Embryonic facial prominence (tissue), 1 donor: ENCODE measurements around the gene C2orf92.
"Not testable (repeated sequence)": the region's sequence is repeated elsewhere in the genome, so short reads cannot be mapped to it uniquely, and the experiment has no call there.

Source experiments
- DNase-seq: peaks from one replicate; pipeline ENCODE4 v3.0.0-alpha.2; 2016; ENCODE audit errors: extremely low spot score

The C2orf92 gene

DNA sequence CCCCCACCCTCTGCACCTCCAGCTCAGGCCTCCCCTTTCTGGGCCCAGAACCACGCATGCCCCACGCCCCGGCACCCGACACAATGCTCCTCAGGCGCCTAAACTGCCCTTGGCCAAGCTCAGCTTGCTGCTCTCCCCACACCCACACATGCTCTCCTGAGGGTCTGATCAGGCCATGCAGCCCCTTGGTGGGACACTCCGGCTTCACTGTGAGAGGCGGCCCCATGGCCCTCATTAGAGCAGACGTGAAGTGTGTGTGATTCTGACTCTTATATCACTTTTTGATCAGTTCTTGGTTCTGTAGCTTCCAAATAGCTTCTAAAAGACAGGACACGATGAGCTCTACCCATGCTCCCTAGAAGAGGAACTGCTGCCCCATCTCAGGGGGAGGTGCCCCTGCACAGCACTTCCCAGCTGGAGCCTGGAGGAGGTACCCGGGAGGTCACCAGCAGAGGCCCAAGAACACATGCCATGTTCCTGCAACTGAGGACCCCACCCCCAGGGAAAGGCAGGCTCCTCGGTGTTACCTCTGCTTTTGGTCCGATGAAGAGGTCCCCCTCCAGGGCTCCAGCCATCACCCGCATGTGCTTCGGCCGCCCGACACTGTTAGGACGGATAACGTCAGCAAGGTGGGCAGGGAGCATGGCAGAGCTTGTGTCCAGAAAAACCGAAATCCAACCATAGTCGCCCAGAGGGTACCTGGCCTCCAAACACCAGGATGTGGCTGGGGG lies 9.3 kb upstream of the C2orf92 start:
- no peak for DNase-seq

- DNase-seq: no peak
These were observed 8.6 kb upstream of the C2orf92 start for GRCh38 chr2:97660775-97661389.

DNA sequence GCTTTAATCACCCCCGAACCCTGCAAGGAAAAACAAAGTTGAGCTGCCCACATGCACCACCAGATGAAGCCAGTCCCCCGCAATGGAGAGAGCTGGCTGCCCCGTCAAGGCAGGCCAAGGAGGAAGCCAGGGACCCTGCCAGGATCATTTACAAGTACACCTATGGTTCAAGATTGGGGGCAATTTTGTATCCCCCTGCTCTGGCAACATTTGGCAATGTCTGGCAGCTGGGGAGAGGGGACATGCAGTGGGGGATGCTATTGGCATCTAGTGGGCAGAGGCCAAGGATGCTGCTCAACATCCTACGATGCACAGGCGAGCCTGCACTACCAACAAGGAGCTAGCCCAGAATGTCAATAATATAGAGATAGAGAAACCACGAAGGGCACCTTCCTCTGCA lies 7.6 kb upstream of the C2orf92 start:
- no peak for DNase-seq

- DNase-seq: no peak
These were observed 7.1 kb upstream of the C2orf92 start for GRCh38 chr2:97662386-97662894.

GRCh38 chr2:97662895-97663625 lies 6.5 kb upstream of the C2orf92 start:
- DNase-seq: no peak

DNA sequence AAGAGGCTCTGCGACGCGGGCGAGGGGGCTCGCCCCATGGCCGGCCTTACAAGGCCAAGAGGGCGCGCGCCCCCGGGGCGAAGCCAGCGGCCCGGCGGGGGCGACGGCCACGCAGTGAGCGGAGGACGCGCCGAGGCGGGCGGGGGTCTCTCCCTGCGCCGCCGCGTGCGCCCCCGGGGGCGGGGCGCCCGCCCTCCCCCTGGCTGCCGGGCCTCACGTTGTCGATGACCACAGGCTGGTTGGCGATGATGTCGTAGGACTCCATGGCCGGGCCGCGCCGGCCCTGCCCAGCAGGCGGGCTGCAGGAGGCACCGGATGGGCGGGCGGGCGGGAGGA lies 5.9 kb upstream of the C2orf92 start:
- DNase-seq: no peak

- DNase-seq: peak; percentile 98
These were observed 5.4 kb upstream of the C2orf92 start, which contains the start of gene ACTR1B for GRCh38 chr2:97663962-97664635. Gene ACTR1B (minus strand): TSS chr2:97664044. CDS start chr2:97663890, 154 bp downstream.

DNA sequence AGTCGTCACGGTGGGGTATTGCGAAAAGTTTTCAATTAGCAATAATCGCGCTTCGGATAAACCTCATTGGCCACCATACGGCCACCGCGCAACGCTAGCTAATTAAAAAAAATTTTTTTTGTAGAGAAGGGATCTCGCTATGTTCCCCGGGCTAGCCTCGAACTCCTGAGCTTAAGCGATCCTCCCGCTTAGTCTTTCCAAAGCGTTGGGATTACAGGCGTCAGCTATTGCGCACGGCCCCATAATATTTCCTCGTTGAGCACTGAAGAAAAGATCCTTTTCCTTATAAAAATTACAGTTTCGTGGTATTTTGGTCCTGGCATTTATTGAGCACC lies 4.9 kb upstream of the C2orf92 start:
- no peak for DNase-seq

GRCh38 chr2:97670471-97670870 lies 958 bp downstream of the C2orf92 start:
- no peak for DNase-seq

DNA sequence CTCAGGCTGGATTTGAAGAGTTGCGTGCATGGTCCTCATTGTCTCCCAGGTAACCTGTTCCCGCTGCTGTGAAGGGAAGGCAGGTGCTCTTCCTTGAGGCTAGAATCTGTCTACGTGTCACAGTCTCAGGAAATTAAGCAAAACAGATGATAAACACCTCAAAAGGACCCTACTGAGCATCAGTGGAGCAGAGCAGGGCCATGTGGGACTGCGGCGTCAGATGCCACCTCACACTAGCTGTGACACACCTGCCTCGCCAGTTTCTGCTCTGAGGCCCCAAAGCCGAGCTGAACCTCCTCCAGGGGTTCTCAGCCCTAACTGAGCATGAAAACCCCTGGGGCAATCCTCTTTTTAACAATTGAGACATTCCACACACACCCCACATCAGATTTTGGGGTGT lies 2.0 kb downstream of the C2orf92 start:
- DNase-seq: no peak

- not testable (repeated sequence) for DNase-seq
These were observed 3.2 kb downstream of the C2orf92 start for GRCh38 chr2:97672606-97673140.

DNA sequence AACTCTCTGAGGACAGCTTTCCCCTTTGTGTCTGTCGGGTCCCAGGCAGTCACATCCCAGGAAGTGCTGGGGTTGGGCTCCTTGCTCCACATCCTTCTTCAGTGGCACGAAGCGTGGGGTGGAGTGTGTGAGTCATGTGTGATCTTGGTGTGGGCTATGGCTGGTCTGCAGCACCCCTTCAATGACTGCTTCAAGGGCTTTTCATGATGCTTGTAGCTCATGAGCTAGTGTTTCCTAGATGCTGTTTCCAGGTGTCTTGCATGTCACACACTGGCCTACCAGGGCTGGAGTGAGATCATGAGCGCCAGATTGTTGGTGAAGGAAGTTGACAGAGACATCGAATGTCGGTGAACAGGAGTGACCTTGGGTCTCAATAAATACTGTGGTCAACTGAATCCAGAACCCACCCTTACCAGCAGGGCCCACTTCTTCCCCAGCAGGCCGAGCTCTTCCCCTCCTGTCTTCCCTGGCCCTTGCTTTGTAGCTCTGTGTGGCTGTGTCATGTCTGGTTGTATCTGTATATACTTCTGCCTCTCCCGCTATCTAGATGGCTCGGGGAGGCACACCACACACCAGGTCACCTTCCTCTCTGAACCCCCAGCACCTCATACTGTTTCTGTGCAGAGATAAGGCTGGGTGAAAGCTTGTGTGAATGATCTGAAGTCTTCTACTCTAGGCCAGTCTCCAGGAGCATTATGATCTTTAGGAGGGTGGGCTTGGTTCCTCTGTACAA lies 3.8 kb downstream of the C2orf92 start:
- DNase-seq: no peak

- DNase-seq: no peak
These were observed 4.4 kb downstream of the C2orf92 start for GRCh38 chr2:97673915-97674283.

- no peak for DNase-seq
These were observed 6.1 kb downstream of the C2orf92 start for GRCh38 chr2:97675430-97676113.

DNA sequence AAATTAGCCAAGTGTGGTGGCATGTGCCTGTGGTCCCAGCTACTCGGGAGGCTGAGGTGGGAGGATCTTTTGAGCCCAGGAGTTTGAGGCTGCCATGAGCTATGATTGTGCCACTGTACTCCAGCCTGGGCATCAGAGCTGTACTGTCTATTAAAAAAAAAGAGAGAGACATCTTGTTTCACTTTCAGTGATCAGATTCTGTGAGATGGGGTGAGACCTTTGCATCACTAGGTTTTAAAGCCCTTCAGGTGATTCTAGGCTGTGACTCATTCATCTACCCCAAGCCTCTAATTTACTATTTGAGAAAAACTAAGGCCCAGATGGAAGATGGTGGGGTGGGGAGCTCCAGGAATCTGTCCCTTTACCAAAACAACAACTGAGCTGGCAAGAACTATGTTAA lies 7.1 kb downstream of the C2orf92 start:
- DNase-seq: no peak

GRCh38 chr2:97677480-97677879 lies 8.0 kb downstream of the C2orf92 start:
- no peak for DNase-seq

DNA sequence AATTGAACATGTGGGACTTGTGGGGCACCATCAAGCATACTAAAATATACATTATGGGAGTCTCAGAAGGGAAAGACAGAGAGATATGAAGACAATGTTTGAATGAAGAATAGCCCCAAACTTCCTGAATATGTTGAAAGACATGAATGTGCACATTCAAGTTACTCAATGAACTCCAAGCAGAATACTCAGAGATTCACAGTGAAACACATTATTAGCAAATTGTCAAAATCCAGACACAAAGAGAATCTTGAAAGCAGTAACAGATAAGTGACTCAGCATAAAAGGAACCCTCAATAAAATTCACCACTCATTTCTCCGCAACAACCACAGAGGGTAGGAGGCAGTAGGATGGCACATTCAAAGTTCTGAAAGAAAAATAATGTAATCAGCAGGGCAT lies 8.8 kb downstream of the C2orf92 start:
- DNase-seq: no peak

DNA sequence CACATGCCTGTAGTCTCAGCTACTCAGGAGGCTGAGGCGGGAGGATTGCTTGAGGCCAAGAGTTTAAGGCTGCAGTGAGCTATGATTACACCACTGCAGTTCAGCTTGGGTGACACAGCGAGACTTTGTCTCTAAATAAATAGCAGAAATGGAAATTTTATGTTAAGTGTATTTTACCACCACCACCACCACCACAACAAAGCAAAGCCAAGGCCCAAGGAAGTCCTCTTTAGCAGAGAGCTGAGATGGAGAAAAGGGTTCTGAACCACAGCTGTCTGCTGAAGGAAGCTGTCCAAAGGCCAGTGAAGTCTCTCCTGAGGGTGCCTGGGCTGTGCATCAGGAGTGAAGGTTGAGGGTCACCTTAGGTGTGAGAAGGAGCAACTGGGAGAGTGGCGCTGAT lies 17.7 kb downstream of the C2orf92 start:
- DNase-seq: not testable (repeated sequence)

GRCh38 chr2:97688062-97688827 lies 18.7 kb downstream of the C2orf92 start:
- DNase-seq: no peak

DNA sequence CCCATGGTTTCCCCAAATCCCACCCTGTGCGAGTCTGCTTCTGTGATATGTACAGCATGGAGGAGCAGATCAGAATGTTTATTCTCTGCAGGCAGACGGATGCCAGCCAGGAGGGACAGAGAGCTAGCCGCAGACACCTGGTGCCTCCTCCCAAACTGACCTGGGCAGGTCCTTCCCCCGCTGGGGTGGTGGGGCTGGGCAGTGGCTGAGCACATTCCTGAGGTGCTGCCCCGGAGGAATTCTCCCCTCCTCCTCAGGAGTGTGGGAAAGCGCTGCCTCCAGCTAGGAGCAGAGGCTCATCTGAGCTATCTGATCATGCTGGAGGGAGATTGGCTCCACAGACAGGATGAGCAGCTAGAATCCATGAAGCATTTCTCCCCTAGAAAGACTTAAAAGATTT lies 21.7 kb downstream of the C2orf92 start:
- no peak for DNase-seq
